Urinary bladder (tissue), 4 donors: Measurements from ENCODE around the gene WDR70. TPM values are rescaled to one million over a fixed set of nuclear protein-coding genes. Genes with fewer than 3 reads are reported as not detected.
"Not testable (repeated sequence)": the region's sequence is repeated elsewhere in the genome, so short reads cannot be mapped to it uniquely, and the experiment has no call there.

ENCODE experiments used
- DNase-seq: peaks from one replicate; pipeline ENCODE4 v3.0.0-alpha.2; 2015; ENCODE audit errors: extremely low spot score
- H3K27ac ChIP-seq: one replicate; pipeline ENCODE4 v1.5.1; 2013; ENCODE audit warnings: low read depth, mild to moderate bottlenecking, moderate library complexity
- H3K36me3 ChIP-seq: one replicate; pipeline ENCODE4 v1.6.1; 2013; ENCODE audit warnings: mild to moderate bottlenecking, moderate library complexity; ENCODE audit not compliant: insufficient read depth
- H3K4me1 ChIP-seq: one replicate; pipeline ENCODE4 v1.6.1; 2013; ENCODE audit warnings: mild to moderate bottlenecking, moderate library complexity; ENCODE audit not compliant: insufficient read depth
- H3K4me3 ChIP-seq: one replicate; pipeline ENCODE4 v1.5.1; 2013; ENCODE audit warnings: low read depth, low read length
- WGBS: extraction: QIAGEN DNeasy Blood & Tissue Kit; methylation state at CpG from one replicate; pipeline ENCODE4 v1.1.7; 2013; 5-methylcytosine and 5-hydroxymethylcytosine counted together
- polyA plus RNA-seq: library from polyadenylated mRNA; stranded (reverse); fragments of 200-250 nt; gene quantifications from one replicate; pipeline ENCODE4 v1.2.3, GENCODE V29; 2013
- total RNA-seq: library from RNA; depleted of rRNA; stranded (reverse); fragments of >200 nt; gene quantifications from one replicate; pipeline ENCODE4 v1.2.3, GENCODE V29; 2014
- donor health status: healthy with polysubstance abuse.
- donor health status: healthy.

WDR70 gene
- total and polyA plus RNA-seq, 2 donors: 19.3 to 48.3 TPM

DNA sequence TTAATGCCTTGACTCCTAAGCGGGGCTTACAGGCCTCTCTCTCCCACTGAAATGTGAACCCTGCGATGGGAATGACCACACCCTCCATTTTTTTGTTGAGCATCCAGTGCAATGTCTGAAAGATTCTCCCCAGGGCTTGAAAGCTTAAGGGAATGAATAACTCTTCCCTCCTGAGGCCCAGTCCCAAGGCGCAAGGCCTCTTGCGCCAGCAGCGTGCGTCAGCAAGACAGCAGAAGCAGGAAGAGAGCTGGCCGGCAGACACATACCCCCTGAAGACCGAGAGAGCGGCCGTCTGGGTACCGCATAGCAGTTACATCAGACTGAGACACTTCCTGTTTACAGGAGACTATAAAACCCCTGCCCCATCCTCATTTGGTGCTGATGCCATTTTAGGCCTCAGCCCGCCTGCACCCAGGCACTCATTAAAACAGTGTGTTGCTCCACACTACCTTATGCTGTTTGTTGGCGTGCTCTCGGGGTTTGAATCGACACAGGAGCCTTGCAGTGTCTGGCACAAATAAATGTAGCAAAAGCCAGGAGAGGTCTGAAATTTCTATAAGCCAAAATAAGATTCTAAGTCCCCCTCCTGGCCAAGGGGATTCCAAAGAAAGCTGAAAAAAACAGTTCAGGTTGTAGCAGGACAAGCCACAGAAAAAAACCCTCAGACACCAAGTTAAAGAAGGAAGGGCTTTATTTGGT is 398.5 kb downstream of the WDR70 start:
- Histone ChIP-seq H3K4me3 (no peak overlapping the region), H3K27ac (no peak overlapping the region), H3K36me3 (no peaks in the 10 kb centered on the region), H3K4me1 (no peaks in the 10 kb centered on the region)
- no peak for DNase-seq
- 81% methylated on average over 15 of the region's 15 CpGs for WGBS

DNA sequence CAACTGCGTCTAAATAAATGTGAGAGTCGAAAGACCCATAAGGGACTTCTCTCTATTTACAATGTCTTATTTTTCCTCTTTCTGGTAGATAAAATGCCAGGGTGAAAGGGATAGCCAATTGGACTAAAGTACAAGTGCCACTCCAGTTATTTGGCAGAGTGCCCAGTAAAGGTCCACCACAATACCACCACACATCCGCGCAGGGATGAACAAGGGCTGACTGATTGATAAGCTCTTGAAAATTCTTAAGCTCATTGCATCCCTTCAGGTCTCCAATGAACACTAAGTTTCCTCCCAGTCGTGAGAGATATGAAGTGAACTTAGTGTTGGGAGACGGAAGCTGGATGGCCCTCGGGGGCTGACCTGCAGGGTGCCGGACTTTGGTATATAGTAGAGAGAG is 402.3 kb downstream of the WDR70 start:
- not testable (repeated sequence) for H3K4me3 ChIP-seq, DNase-seq, H3K36me3 ChIP-seq, H3K27ac ChIP-seq, H3K4me1 ChIP-seq
- 88% methylated on average over 8 of the region's 8 CpGs for WGBS

DNA sequence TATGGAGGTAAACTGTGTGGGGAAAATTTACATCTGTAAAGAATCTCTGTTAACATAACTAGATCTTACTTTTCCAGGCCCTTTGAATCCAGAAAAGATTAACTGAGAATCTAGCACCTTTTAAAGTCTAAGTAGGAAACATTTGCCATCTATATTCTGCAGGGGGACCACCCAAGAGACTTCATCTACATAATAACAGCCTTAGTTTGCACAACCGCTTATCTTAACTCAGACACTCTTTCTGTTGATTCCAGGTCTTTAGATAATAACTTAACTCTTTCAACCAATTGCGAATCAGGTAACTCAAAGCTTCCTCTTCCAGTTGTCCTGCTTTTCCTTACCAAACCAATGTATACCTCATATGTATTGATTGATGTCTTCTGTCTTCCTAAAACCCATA is 407.3 kb downstream of the WDR70 start:
- no peak for DNase-seq
- 67% methylated on average over 2 of the region's 2 CpGs for whole genome bisulfite sequencing

DNA sequence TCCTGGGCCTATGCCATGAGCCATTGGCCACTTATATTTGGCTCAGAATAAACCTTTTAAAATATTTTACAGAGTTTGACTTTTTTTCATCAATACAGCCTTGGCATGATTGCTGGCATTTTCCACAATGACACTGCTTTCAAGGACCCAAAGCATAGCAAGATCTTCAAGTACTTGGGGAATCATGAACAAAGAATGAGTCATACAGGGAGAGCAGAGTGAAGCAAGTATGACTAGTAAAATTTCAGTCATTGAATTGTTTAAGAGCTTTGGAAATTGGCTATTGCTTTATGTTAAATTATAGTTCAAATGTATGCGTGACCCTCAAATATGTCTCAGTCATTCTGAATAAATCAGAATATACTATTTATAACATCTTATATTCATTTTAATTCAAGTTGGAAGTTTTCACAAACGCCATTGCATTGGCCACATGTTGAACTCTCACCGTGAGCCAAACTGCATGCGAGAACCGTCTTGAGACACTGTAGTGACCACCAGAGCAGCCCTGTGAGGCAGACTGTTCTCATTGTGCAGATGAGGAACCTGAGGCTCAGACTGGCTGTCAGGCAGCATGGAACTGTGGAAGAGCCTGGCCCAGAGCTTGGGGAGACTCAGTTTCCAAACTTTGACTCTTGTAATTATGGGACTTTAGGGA is 407.9 kb downstream of the WDR70 start:
- Histone ChIP-seq H3K4me3 (no peak overlapping the region), H3K36me3 (no peaks in the 10 kb centered on the region), H3K4me1 (no peaks in the 10 kb centered on the region), H3K27ac (no peak overlapping the region)
- 95% methylated on average over 5 of the region's 5 CpGs for WGBS
- DNase-seq: no peak

More for the DNA sequence above, 407.3 kb downstream of the WDR70 start:
- H3K4me3 ChIP-seq: no peak overlapping the region
- H3K36me3 ChIP-seq: no peaks in the 10 kb centered on the region
- H3K27ac ChIP-seq: no peak overlapping the region
- no peaks in the 10 kb centered on the region for H3K4me1 ChIP-seq

DNA sequence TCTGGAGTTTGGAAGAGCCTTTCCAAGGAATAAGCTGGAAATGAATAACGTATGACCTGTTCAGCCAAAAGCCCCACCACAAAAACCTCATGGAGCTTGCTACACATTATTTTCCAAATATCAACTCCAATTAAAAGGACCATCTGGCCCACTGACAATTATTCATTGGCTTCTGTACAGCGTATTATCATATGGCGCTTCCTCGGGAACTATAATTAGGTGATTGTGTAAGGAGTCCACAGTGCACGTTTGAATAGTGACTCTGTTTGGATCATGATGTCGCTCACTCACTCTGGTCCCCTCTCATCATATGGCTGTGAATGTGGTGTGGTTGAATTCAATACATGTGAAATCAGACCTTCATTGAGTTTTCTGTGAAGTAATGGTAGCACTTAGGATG is 408.6 kb downstream of the WDR70 start:
- no peak for DNase-seq
- 85% methylated on average over 6 of the region's 6 CpGs for WGBS
- Histone ChIP-seq H3K4me1 (no peaks in the 10 kb centered on the region), H3K4me3 (no peak overlapping the region), H3K27ac (no peak overlapping the region), H3K36me3 (no peaks in the 10 kb centered on the region)

DNA sequence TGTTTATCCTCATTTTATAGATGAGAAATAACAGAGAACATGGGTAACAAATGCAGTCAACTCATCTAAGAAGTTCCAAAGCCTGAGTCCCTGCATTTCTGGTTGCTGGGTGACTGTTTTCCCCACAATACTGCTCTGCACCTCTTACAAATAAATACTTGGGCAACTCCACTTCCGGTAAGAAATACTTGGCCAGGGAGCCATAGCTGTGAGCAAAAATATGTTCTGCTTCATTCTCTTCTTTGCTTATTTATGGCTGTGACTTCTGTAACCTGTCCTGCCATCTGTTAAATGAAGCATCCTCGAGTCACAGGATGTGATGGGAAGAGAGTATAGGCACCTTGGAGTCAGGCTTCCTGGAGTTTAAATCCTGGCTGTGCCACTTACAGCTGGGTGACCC is 410.9 kb downstream of the WDR70 start:
- WGBS: 32% methylated on average over 2 of the region's 2 CpGs
- no peaks in the 10 kb centered on the region for H3K36me3 ChIP-seq
- H3K4me1 ChIP-seq: no peaks in the 10 kb centered on the region
- DNase-seq: no peak
- no peak overlapping the region for H3K4me3 ChIP-seq
- no peak overlapping the region for H3K27ac ChIP-seq

DNA sequence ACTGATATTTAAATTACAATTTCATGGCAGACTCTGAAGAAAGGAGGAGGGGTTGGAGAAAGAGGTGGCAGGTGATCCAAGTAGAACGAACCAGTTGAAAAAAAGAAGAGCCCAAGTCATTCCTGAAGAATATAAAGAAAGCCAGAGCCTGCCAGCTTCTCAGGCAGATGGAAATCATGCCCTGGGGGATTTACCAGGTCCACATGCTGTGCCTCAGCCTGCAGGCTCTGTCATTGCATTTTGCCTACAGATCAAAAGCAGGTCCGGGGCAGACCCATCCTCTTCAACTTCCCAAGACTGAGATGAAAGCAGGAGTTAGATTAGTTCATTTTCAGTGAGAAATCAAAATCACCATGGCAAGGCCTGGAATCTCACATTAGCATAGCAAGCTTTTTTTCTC is 412.2 kb downstream of the WDR70 start:
- Histone ChIP-seq H3K4me1 (no peaks in the 10 kb centered on the region), H3K36me3 (no peaks in the 10 kb centered on the region), H3K4me3 (no peak overlapping the region), H3K27ac (no peak overlapping the region)
- DNase-seq: no peak
- 78% methylated on average over 2 of the region's 2 CpGs for WGBS

DNA sequence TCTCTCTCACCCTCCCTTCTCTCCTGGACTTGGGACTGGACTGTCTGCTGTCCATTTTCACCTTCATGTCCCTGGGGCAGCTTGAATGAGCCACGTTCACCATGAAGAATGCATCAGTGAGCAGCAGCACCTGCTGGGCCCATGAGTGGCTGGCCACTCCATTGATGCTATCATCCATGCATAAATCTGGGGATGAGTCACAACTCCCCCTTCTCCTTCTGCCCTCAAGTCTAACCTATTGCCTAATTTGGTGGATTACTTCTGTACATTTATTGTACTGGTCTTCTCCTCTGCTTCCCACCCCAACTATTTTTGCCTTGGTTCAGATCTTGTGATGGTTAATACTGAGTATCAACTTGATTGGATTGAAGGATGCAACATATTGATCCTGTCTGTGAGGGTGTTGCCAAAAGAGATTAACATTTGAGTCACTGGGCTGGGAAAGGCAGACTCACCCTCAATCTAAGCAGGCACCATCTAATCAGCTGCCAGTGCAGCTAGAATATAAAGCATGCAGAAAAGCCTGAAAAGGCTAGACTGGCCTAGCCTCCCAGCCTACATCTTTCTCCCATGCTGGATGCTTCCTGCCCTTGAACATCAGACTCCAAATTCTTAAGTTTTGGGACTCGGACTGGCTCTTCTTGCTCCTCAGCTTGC is 414.0 kb downstream of the WDR70 start:
- Histone ChIP-seq H3K36me3 (no peaks in the 10 kb centered on the region), H3K4me1 (no peaks in the 10 kb centered on the region), H3K4me3 (no peak overlapping the region), H3K27ac (no peak overlapping the region)
- no peak for DNase-seq
- WGBS: 82% methylated on average over 2 of the region's 2 CpGs

DNA sequence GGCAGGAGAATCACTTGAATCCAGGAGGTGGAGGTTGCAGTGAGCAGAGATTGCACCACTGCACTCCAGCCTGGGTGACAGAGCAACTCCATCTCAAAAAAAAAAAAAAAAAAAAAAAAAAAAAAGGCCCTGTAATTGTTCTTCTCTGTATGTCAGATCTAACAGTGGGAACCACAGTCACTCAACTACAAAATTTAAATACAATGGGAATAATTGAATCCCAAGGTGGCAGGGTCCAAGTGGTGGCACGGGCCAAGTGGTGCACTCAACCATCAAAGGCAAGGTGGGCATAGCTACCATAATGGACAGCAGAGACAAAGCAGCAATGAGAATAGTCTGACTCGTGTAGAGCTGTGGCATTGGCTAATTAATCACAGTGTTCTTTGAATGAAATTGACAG is 416.2 kb downstream of the WDR70 start:
- whole genome bisulfite sequencing: 78% methylated on average over 2 of the region's 2 CpGs
- H3K36me3 ChIP-seq, DNase-seq, H3K4me3 ChIP-seq, H3K27ac ChIP-seq, H3K4me1 ChIP-seq: not testable (repeated sequence)

DNA sequence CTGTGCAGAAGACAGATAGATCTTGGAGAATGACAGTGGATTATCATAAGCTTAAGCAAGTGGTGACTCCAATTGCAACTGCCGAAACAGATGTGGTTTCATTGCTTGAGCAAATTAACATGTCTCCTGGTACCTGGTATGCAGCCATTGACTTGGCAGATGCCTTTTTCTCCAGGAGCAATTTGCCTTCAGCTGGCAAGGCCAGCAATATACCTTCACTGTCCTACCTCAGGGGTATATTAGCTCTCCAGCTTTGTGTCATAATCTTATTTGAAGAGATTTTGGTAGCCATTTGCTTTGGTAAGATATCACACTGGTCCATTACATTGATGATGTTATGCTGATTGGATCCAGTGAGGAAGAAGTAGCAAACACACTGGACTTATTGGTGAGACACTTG is 417.3 kb downstream of the WDR70 start:
- not testable (repeated sequence) for H3K4me3 ChIP-seq, DNase-seq, H3K27ac ChIP-seq, H3K36me3 ChIP-seq, H3K4me1 ChIP-seq
- 96% methylated on average over 1 of the region's 1 CpG for WGBS

DNA sequence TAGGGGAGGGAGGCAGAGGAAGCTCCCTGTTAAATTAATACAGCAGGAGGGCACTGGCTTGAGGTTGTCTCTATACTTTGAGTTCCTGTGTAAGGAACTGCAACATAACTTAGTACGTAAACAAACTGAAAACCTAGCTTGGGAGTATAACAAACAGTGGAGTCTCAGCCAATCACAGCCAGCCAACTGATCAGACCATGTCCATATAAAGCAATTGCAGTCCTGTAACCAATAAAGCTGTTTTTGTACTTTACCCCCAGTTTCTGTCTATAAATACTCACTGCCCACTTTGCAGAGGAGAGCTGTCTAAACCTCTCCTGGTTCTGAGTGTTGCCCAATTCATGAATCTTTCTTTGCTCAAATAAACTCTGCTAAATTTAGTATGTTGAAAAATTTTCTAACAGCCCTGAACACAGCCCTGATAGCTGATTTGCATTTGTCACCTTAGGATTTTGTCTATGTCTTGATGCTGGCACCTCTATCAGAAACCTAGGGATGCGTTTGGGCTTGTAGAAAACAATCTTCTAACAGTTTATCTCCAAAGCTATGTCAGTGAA is 420.8 kb downstream of the WDR70 start:
- whole genome bisulfite sequencing: 93% methylated on average over 2 of the region's 2 CpGs

DNA sequence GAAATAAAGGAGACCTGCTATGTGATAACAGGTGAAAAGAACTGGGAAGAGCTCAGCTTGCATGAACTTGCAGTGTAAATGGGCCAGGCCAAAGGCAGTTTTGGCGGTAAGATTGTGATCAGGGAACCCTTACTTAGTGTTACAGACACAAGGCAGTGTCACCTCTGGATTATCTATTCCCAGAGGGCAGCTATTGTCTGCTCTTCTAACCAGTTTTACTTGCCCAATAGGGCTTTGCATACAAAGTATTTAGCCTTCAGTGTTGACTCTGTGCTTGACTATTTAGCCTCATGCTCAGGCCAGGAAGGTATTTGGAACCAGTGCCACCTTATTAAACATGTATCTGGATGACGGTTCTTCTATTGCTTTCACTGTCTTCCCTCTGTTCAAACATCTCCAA is 422.4 kb downstream of the WDR70 start:
- Histone ChIP-seq H3K4me1 (no peaks in the 10 kb centered on the region), H3K27ac (no peak overlapping the region), H3K4me3 (no peak overlapping the region), H3K36me3 (no peaks in the 10 kb centered on the region)
- no peak for DNase-seq
- 81% methylated on average over 2 of the region's 2 CpGs for WGBS

More for the DNA sequence above, 420.8 kb downstream of the WDR70 start:
- Histone ChIP-seq H3K4me1 (no peaks in the 10 kb centered on the region), H3K4me3 (no peak overlapping the region), H3K36me3 (no peaks in the 10 kb centered on the region), H3K27ac (no peak overlapping the region)
- no peak for DNase-seq
